DND-41 (cell line): ENCODE measurements around the gene UBE2E1.

Source experiments
- ATAC-seq: fragments of 200-7000 bp; cut with Tn5 transposase; 3 replicates; pipeline ENCODE4 v1.9.1; 2021; ENCODE audit warnings: low read depth; ENCODE audit not compliant: insufficient read depth
- DNase-seq: peaks from one replicate; pipeline ENCODE4 v3.0.0-alpha.2; 2020
- H2AFZ ChIP-seq: 2 replicates; pipeline ENCODE4 v1.6.0; 2012; ENCODE audit warnings: low read depth, low read length
- H3K27ac ChIP-seq: 2 replicates; pipeline ENCODE4 v1.5.1; 2012; ENCODE audit warnings: low read length, inconsistent platforms
- H3K27me3 ChIP-seq: fragments of 200-600 bp; sonication (generic); 2 replicates; pipeline ENCODE4 v1.6.0; 2012; ENCODE audit warnings: low read length, mild to moderate bottlenecking, inconsistent platforms; ENCODE audit not compliant: insufficient read depth, poor library complexity
- H3K36me3 ChIP-seq: 2 replicates; pipeline ENCODE4 v1.5.1; 2012; ENCODE audit warnings: low read length, inconsistent platforms; ENCODE audit not compliant: insufficient read depth
- H3K4me1 ChIP-seq: 2 replicates; pipeline ENCODE4 v1.5.1; 2012; ENCODE audit warnings: mild to moderate bottlenecking, low read length; ENCODE audit not compliant: insufficient read depth
- H3K4me2 ChIP-seq: 2 replicates; pipeline ENCODE4 v1.6.0; 2012; ENCODE audit warnings: mild to moderate bottlenecking, moderate library complexity, low read length, inconsistent platforms; ENCODE audit not compliant: insufficient read depth
- H3K4me3 ChIP-seq, 2 experiments: fragments of 200-600 bp in 1 of 2; shearing (Covaris generic) in 1 of 2; 2 replicates each; pipeline ENCODE4 v1.5.1; 2012 to 2016; ENCODE audit warnings: inconsistent platforms in 2 of 2, low read length in 2 of 2, mild to moderate bottlenecking in 2 of 2, low read depth in 1 of 2, moderate library complexity in 1 of 2
- H3K79me2 ChIP-seq: 2 replicates; pipeline ENCODE4 v1.6.0; 2012; ENCODE audit warnings: low read length, inconsistent platforms; ENCODE audit not compliant: insufficient read depth
- H3K9ac ChIP-seq: 2 replicates; pipeline ENCODE4 v1.6.0; 2012; ENCODE audit warnings: low read depth, mild to moderate bottlenecking, inconsistent platforms, low read length, moderate library complexity
- H3K9me3 ChIP-seq: 2 replicates; pipeline ENCODE4 v1.5.1; 2012; ENCODE audit warnings: low read length, moderate library complexity, mild to moderate bottlenecking, inconsistent platforms; ENCODE audit not compliant: insufficient read depth, severe bottlenecking
- H4K20me1 ChIP-seq: 2 replicates; pipeline ENCODE4 v1.6.0; 2012; ENCODE audit warnings: low read length; ENCODE audit not compliant: insufficient read depth
- CTCF ChIP-seq: IDR thresholded peaks from 2 replicates; pipeline ENCODE4 v1.5.1; 2012; ENCODE audit warnings: borderline replicate concordance, low read length, moderate library complexity, mild to moderate bottlenecking; ENCODE audit not compliant: poor library complexity, severe bottlenecking; ENCODE audit errors: extremely low read depth
- EZH2 ChIP-seq: IDR thresholded peaks from 3 replicates; pipeline ENCODE4 v1.6.1; 2012; ENCODE audit warnings: borderline replicate concordance, low read depth, mild to moderate bottlenecking, moderate library complexity, low read length, inconsistent platforms; ENCODE audit not compliant: severe bottlenecking

The UBE2E1 gene

GRCh38 chr3:23762759-23763477, 42.8 kb upstream of the UBE2E1 start:
- TF ChIP-seq CTCF (no peak), EZH2 (no peak)
- H4K20me1 ChIP-seq, result no peaks in the 10 kb centered on the region
- no peak overlapping the region for H2AFZ ChIP-seq

GRCh38 chr3:23764407-23764806, 41.3 kb upstream of the UBE2E1 start:
- no peak overlapping the region for H3K4me3 ChIP-seq
- no peaks in the 10 kb centered on the region for H3K79me2 ChIP-seq
- H3K9me3 ChIP-seq, result no peaks in the 10 kb centered on the region
- no peak for TF ChIP-seq EZH2
- no peak for TF ChIP-seq CTCF
- no peak for DNase-seq
- H3K36me3 ChIP-seq, result no peaks in the 10 kb centered on the region
- no peaks in the 10 kb centered on the region for H3K4me1 ChIP-seq
- H2AFZ ChIP-seq, result no peak overlapping the region
- no peak overlapping the region for H3K4me2 ChIP-seq
- no peak for ATAC-seq
- H3K27me3 ChIP-seq, result no peaks in the 10 kb centered on the region
- H3K27ac ChIP-seq, result no peak overlapping the region
- H4K20me1 ChIP-seq, result no peaks in the 10 kb centered on the region
- H3K9ac ChIP-seq, result no peak overlapping the region

More at GRCh38 chr3:23762759-23763477, 42.8 kb upstream of the UBE2E1 start:
- Histone ChIP-seq H3K9me3 (no peaks in the 10 kb centered on the region), H3K36me3 (no peaks in the 10 kb centered on the region), H3K9ac (no peak overlapping the region), H3K27ac (no peak overlapping the region), H3K79me2 (no peaks in the 10 kb centered on the region), H3K27me3 (no peaks in the 10 kb centered on the region), H3K4me2 (no peak overlapping the region), H3K4me1 (no peaks in the 10 kb centered on the region), H3K4me3 (no peak overlapping the region)
- ATAC-seq (no peak), DNase-seq (no peak)

- Histone ChIP-seq H3K36me3 (no peaks in the 10 kb centered on the region), H3K27ac (no peak overlapping the region), H3K79me2 (no peaks in the 10 kb centered on the region), H3K4me2 (no peak overlapping the region), H3K27me3 (no peaks in the 10 kb centered on the region), H3K9me3 (no peaks in the 10 kb centered on the region), H2AFZ (no peak overlapping the region), H3K4me1 (no peaks in the 10 kb centered on the region), H4K20me1 (no peaks in the 10 kb centered on the region), H3K4me3 (no peak overlapping the region), H3K9ac (no peak overlapping the region)
- ATAC-seq (no peak), DNase-seq (no peak)
- TF ChIP-seq EZH2 (no peak), CTCF (no peak)
Measured at GRCh38 chr3:23767546-23767945, 38.2 kb upstream of the UBE2E1 start.
